GM18520 (cell line): ENCODE measurements around the gene PDZD8.
"Not testable (repeated sequence)": the region's sequence is repeated elsewhere in the genome, so short reads cannot be mapped to it uniquely, and the experiment has no call there.

Experiments
- ATAC-seq: cut with Tn5 transposase; IDR thresholded peaks from one replicate; pipeline ENCODE4 v1.9.1; 2021; ENCODE audit not compliant: unreplicated experiment

The PDZD8 gene

DNA sequence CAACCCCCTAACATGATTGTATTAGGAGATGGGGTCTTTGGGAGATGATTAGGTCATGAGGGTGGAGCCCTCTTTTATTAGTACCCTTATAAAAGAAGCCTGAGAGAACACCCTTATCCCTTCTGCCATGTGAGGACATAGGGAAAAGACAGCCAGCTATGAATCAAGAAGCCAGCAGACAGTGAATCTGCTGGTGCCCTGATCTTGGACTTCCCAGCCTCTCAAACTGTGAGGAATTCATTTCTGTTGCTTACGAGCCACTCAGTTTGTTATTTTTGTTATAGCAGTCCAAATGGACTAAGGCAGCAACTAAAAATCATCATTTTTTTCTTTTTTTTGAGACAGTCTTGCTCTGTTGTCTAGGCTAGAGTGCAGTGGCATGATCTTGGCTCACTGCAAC lies 74.6 kb downstream of the PDZD8 start:
- ATAC-seq = no peak

DNA sequence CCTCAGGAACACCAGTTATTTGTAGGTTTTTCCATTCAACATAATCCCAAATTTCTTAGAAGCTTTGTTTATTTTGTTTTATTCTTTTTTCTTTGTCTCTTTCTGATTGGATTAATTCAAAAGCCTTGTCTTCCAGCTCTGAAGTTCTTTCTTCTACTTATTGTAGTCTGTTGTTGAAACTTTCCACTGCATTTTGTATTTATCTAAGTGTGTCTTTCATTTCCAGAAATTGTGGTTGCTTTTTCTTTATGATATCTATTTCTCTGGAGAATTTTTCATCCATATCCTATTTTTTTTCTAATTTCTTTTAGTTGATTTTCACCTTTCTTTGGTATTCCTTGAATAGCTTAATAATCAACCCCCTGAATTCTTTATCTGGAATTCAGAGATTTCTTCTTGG lies 75.8 kb downstream of the PDZD8 start:
- ATAC-seq = no peak

DNA sequence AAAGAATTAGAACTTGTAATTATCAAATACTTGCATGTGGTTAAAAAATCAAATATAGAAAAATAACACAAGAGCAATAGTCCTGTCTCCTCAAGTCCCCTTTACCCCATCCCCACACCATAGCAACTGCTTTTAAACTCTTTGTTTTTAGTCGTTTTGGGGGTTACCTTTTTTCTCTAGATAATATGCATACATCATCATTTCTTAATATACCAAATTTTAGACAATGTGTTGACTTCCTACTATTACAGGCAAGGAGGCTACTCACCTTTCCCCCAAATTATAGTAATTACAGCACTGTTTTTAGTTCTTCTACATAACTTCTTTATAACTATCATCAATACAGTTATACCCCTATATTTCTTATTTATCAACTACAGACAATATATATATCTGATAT lies 77.0 kb downstream of the PDZD8 start:
- no peak for ATAC-seq

DNA sequence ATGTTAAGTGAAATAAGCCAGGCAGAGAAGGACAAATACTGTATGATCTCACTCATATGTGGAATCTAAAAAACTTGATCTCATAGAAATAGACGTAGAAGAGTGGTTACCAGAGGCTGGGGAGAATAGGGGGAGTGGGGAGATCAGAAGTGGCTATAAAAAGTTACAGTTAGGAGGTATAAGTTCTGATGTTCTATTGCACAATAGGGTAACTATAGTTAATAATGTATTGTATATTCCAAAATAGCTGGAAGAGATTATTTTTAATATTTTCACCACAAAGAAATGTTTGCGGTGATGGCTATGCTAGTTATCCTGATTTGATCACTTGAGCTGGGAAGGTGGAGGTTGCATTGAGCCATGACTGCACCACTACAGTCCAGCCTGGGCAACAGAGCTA lies 80.5 kb downstream of the PDZD8 start:
- ATAC-seq = no peak

DNA sequence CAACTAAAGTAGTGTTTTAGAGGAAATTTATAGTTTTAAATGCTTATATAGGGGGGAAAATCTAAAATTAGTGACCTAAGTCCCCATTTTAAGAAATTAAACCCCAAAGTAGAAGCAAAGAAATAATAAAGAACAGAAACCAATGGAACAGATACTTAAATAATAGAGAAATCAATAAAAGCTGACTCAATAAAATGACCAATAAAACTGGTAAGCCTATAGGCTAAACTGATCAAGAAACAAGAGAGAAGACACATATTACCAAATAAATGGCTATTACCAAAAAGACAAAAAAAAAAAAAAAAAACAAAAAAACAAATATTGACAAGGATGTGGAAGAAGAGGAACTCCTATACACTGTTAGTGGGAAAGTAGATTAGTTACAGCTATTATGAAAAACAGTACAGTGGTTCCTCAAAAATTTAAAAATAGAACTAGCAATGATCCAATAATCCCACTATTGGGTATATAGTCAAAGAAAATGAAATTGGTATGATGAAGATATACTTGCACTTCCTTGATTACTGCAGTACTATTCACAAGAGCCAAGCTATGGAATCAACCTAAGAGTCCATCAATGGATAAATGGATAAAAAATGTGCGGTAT lies 81.1 kb downstream of the PDZD8 start:
- no peak for ATAC-seq

DNA sequence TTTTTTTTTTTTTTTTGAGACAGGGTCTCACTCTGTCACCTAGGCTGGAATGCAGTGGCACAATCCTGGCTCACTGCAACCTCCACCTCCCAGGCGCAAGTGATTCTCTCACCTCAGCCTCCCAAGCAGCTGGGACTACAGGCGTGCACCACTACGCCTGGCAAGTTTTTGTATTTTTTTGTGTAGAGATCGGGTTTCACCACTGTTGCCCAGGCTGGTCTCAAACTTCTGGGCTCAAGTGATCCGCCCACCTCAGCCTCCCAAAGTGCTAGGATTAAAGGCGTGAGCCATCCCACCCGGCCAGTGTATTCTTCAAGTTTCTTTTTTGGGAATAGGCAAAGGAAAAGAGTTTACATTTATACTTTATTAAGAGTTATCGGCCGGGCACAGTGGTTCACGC lies 84.4 kb downstream of the PDZD8 start:
- not testable (repeated sequence) for ATAC-seq

DNA sequence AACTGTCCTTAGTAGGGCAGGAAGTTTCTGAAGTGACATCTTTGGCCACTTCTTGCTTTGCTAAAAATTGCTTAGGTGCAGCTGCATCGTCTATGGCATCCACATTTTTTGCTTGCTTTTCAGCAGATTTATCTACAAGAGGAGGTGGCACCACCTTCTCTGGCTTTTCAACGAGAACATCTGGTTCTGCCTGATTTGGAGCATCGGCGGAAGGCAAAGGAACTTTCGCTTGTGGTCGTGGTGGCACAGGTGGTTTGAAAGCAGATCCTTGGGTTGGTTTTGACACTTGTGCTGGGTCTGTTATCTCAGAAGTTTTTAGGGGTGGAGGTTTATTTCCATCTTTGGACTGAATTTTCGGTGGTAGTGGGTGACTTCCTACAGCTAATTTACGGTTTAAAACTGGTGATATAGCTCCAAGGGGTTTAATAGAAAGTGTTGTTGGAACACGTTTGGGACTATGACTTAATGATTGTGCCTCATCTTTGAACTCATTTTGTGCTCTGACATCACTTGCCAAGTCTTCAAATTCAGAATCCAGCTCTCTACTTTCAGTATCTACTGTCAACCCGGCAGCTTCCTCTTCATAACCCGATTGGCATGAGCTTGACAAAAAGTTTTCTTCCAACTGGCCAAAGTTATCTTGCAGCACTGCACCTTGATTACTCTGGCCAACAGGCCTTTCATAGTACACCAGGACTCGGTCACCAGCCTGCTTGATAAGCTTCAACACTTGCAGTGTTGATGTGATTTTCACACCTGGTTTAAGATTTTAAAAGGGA lies 90.3 kb downstream of the PDZD8 start:
- no peak for ATAC-seq

DNA sequence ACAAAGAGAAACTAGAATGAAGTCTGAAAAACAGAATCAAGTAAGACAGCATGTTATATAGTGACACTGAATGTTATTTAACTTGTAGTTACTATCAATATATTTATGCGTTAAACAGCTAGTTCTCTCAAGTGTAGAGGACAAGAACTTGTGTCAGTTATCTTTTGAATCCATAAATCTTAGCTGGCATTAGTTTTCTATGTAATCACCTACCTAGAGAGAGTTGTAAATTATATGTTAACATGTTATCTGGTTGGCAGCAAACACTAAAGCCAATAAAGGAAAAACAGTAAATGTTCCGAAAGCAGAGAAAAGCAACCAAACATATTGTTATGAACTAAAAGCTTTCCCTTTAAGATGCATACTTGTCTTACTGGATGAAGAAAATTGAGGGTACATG lies 97.6 kb downstream of the PDZD8 start:
- ATAC-seq = no peak

DNA sequence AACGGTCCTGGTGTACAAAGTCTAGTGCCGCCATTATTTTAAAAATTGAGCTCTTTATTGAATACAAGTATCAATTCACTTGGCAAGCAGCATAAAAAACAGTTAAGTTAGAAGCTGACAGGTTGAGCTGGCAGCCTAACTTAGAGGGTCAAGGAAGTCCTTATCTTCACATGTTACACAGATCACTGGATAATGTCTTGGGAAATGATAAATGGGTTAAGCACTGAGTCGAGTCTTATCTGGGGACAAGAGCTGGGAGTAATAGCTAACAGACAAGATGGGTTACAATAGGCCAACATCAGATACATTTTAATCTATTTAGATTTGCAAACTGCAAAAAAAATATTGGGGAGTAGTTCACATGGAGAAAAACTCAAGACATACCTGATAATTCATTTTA lies 100.1 kb downstream of the PDZD8 start:
- no peak for ATAC-seq

DNA sequence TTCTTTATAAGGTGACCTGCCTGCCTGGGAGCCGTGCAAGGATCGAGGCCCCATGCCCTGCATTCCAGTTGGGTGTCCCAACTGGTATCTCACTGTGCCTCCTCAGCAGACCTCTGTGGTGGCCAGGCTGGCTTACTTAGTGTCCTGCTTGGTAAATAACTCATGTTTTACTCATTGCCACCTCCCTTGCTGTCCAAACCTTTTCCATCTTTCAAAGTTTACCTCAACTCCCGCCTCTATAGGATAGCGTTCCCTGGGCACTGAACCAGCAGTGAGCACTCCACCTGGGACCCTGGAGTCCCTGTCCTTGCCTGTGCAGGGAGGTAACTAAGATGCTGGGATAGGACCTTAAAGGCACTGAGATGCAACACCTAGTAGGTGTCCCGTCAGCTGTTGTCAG lies 100.7 kb downstream of the PDZD8 start:
- ATAC-seq = no peak

DNA sequence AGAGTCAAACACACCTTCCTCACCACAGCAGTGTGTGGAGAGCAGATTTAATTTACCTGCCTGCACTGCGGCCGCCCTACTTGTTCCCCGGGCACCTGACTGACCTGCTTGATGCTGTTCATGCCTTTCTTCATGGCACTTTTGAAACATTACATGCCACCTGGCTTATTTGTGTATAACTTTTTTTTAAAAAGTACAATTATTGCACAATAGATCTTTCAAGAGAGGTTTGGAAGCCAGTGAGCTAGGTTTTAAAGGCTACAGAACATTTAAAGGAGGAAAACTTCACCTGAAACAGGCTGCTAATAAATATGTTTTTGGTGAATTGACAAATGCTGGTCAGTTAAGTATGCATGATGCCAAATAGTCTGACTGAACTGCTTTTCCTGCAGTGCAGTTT lies 101.3 kb downstream of the PDZD8 start:
- no peak for ATAC-seq

DNA sequence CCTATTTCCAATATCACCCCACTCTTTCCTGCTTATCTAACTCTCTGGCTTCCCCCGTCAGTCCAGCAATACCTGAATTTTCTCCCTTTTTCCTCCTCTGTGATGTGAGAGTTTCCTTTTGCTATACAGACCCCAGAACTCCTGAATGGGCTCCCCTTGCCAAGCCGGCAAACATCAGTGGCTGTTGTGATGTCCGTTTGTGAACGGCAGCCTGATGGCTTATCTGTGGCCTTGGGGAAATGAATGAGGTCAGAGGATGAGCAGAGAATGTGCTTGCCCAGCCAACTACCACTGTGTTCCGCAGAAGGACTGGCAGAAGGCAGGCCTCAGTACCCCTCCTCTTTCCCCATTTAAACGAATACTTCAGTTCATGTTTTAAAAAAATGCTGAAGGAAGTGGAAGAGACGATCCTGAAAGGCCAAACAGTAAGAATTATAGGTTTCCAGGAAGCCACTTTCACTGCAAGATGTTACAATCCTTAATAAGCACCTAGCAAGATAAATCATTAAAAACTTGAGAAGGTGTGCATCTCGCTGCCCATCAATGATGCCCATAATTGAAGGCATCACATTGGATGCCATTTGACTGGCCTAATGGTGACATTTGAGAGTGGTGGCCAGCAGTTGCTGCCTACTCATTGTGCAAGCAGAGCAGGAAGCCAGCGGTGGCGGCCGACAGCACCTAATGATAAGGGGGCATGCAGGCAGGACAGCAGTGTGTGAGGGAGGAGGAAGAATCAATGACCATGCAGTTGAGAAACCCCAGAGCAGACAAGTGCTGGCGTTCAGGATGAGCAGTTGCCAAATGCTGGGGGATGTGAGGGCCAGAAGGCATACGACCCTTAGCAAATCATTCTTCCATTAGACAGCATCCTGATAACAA lies 102.8 kb downstream of the PDZD8 start:
- no peak for ATAC-seq

DNA sequence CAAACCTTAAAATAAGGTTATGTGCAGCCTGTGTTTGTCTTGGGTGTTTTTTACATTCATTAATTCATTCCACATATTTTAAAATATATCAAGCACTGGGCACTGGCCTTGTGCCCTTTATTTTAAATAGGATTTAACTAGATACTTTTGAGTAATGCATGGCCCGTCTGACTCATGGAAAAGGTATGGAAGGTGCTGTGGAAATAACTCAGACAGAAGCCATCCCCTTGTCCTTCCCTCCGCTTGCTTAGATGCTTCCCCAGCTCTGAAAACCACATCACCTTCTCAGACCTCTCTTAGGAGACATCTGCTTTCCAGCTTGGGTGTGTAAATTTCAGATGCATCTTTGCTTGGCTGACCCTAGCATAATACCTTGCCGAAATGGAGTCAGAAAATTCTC lies 103.8 kb downstream of the PDZD8 start:
- no peak for ATAC-seq

DNA sequence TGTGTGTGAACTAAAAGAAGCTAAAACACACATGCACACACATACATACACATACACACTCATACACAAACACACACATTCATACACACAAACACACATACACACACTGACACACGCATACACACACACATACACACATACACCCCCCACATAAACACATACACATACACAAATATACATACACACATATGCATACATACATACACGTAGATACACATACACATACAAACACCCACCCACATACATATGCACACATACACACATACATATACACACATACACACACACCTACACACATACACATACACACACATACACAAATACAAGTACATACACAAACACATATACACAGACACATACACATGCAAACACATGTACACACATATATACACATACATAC lies 106.3 kb downstream of the PDZD8 start:
- no peak for ATAC-seq

DNA sequence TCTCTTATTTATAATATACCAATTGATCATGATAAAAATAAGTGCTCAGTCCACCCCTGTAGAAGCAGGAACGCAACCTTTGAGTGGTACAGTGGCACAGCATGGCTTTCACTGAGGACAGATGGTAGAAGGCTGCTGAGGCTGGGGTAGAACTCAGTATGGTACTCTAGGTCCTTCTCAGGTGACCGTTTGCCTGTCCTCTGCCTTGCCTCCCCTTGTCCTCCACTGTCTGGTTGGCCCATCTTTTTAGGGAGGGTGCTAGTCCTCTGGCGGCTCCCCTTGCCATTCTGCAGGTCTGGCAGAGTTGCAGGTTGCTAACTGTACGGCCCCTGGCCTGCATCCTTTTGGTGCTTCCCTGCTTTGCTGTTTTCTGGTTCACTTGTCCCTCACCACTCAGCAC lies 107.0 kb downstream of the PDZD8 start:
- ATAC-seq = no peak

DNA sequence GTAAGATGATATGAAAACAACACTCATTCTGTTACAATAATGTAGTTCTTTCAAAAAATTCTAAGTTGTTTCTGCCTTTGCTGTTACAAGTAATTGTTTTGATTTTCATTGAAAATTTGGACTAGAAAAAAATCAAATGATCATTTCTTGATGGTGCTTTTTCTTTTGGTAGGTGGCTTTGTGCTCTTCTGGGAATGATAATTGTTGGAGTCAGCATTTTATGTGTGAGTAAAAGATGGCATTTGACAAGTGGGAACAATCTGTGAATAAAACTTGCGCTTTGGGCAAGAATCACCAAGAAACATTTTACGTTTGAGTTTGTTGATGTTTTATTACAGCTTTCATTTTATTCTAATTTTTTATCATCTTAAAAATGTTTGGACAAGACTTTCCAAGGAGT lies 108.4 kb downstream of the PDZD8 start:
- no peak for ATAC-seq

DNA sequence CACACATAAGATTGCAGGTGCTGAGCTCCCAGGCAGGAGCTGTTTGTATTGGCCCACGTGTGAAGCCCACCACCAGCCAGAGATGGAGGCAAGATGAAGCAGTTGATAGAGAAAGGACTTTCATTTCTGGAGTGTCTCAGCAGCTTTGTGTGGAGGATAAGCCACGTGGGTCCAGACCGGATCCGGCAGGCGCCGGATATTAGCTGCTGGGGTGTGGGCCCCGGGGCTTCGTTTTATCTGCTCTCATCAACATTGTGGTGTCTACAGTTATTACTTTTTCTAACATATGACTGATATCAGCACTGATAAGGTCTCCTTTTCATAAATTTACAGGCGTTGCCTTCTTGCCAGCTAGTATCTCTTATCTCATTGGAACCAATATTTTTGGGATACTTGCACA lies 108.8 kb downstream of the PDZD8 start:
- no peak for ATAC-seq

DNA sequence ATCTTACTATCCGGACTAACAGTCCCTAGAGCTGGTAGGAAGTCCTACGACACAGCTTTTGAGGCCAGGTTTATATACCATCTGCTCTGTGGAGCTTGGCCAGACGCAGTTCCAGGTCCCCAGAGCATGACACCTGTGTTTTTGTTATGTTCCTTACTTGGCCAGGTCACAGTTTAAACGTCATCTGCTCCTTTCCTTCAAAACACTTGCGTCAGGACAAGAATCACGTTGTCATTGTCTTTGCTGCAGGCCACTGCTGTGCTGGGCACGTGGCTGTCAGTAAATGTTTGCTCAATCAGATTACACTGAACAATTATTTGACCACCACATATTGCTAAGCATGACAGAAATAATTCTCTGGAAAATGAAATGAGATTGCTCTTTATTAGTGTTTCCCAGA lies 110.5 kb downstream of the PDZD8 start:
- no peak for ATAC-seq

DNA sequence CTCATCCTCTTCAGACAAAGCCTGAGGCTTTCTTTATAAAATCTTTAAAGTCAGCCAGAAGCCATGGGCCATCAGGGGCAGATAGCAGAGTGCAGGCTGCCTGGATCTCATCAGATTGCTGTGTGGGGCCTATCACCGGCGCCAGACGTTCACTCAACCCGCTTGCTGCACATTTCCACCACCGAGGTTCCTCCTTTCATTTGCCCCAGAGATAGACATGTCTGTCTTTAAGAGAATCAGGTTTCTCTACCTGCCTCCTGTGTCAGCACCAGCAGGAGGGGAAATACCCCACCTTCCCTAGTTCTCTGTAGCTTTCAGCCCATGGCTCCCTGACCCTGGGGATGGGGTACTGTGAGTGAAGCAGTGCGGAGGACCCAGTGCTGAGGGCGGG lies 112.3 kb downstream of the PDZD8 start:
- no peak for ATAC-seq

DNA sequence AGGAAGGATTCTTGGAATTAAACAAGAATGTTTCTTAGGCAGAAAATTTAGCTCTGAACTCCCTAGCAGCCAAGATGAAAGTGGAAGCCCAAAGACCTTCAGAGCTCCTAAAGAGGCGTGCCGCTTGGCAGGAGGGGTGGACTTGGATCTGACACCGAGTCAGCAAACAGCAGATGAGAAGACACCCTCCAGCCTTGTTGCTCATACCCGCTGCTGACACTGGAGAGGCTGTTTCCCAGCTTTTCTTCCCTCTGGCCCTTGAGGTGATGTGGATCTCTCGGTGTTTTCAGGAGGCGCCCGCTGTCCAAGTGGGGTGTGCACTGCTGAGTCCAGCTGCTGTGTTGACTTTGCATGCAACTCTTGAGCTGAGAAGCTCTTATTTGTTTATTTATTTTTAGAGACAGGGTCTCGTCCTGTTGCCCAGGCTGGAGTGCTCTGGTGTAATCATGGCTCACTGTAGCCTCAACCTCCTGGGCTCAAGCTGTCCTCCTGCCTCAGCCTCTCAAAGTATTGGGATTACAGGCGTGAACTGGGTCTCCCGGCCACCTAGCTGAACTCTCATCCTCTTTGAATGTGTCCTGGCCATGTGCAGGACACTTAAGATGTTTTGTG lies 112.8 kb downstream of the PDZD8 start:
- ATAC-seq = no peak

DNA sequence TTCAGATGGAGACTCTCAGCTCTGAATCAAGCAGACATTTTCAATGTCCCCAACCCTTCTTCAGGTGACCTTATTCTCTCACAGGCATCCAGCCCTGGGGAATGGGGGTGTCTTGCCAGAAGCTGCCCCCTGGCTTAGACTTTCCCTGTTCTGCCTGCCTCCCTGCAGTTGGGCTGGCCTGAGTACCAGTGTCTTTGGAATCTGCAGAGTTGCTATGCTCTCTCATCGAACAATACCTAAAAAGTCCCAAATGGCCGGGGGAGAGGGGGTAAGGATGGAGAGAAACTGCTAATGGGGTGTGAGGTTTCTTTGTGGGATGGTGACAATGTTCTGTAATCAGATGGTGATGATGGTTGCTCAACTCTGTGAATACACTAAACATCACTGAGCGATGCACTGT lies 113.7 kb downstream of the PDZD8 start:
- ATAC-seq = no peak

DNA sequence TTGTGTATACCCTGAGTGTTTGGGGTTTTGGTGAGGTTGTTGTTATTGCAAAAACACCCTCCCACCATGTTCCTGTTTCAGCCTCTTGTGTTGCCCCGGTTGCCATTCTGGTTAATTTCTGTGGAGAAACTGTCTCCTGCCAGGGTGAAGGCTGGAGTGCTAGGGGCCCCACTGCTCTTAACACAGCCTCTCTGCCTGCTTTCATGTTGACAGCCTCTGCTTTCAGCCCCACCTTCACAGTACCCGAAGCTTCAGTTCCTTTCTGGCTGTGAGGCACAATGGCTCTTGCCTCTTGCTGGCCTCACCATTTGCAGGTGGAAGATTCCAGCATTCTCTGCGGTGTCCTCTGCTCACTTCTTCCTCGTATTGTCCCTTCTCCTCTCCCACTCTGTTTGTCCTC lies 115.2 kb downstream of the PDZD8 start:
- ATAC-seq = no peak
